Measurements from ENCODE around the gene HOXD12. TPM values are rescaled to one million over a fixed set of nuclear protein-coding genes. Genes with fewer than 3 reads are reported as not detected.

Gene HOXD12
- total RNA-seq, 1 donor from 2014 or later: 0.27 TPM

DNA sequence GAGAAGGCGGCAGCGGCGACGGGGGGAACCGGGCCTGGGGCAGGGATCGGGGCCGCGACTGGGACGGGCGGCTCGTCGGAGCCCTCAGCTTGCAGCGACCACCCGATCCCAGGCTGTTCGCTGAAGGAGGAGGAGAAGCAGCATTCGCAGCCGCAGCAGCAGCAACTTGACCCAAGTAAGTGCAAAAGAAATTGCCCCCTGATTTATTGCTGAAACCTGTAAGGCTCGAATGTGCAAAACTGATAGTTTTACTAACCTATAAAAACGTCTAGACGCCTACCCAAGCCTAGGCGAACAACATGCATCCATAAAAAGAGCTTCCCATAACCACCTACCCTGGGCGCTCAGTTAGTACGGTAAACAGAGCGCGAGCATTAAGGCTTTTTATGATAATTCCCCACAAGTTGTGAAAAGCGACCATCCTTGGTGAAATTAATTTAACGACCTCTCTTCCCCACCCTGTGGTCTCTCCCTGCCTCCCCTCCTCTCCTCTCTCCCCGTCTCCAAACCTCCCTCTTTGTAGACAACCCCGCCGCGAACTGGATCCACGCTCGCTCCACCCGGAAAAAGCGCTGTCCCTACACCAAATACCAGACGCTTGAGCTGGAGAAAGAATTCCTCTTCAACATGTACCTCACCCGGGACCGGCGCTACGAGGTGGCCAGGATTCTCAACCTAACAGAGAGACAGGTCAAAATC is 24.0 kb downstream of the HOXD12 start:
- H3K4me1 Mint-ChIP-seq: peaks cover 13% of the 10 kb centered on the region
- no peaks in the 10 kb centered on the region for H3K36me3 Mint-ChIP-seq
- no peak for DNase-seq (ENCODE audit: low spot score in 2 of 2, unreplicated experiment in 2 of 2)
- no peaks in the 10 kb centered on the region for H3K9me3 Mint-ChIP-seq
- peak overlapping the region; percentile 58 for H3K4me3 Mint-ChIP-seq
- H3K27ac Mint-ChIP-seq: no peak overlapping the region
- peaks cover 98% of the 10 kb centered on the region for H3K27me3 Mint-ChIP-seq (ENCODE audit: low read depth)
- TF ChIP-seq, protein P1, sequence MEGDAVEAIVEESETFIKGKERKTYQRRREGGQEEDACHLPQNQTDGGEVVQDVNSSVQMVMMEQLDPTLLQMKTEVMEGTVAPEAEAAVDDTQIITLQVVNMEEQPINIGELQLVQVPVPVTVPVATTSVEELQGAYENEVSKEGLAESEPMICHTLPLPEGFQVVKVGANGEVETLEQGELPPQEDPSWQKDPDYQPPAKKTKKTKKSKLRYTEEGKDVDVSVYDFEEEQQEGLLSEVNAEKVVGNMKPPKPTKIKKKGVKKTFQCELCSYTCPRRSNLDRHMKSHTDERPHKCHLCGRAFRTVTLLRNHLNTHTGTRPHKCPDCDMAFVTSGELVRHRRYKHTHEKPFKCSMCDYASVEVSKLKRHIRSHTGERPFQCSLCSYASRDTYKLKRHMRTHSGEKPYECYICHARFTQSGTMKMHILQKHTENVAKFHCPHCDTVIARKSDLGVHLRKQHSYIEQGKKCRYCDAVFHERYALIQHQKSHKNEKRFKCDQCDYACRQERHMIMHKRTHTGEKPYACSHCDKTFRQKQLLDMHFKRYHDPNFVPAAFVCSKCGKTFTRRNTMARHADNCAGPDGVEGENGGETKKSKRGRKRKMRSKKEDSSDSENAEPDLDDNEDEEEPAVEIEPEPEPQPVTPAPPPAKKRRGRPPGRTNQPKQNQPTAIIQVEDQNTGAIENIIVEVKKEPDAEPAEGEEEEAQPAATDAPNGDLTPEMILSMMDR (IDR thresholded peaks at IDR 0.05; ENCODE audit: unreplicated experiment): no peak

DNA sequence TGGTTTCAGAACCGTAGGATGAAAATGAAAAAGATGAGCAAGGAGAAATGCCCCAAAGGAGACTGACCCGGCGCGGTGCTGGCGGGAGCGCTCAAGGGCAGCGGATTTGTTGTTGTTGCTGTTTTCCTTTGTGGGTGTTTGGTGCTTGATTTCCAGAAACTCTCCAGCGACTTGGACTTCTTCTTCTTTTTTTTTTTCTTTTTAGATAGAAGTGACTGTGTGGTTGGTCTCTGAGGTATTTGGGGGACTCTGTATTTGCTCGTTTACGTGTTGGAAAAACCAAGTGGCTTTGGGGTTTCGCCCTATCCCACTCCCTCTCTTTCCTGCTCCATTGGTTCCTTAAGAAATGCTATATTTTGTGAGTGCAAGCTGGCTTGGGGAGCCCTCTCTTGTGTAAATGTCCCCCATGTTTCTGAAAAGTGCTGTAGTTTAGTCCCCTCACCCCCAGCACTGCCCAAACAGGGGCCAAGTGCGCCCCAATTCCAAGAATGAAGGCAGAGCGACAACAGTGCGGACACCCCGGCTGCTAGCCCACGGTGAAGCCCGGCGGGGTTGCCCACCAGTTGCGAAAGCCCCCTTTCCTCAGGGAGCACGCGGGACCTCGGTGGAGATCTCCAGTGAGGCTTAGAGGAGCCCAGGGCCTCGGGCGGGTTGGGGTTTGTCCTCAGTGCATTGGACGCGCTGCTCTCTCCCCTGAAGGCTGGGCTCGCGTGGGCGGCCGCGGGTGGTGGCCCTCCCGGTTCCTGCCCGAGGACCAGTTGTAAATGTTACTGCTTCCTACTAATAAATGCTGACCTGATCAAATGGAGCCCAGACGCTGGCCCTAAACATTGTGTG is 24.7 kb downstream of the HOXD12 start:
- no peaks in the 10 kb centered on the region for H3K36me3 Mint-ChIP-seq
- H3K4me3 Mint-ChIP-seq: peak overlapping the region; percentile 58
- H3K27ac Mint-ChIP-seq: no peak overlapping the region
- H3K9me3 Mint-ChIP-seq: no peaks in the 10 kb centered on the region
- TF ChIP-seq, protein P1 (IDR thresholded peaks at IDR 0.05; ENCODE audit: unreplicated experiment): no peak
- peaks cover 19% of the 10 kb centered on the region for H3K4me1 Mint-ChIP-seq
- peaks cover 98% of the 10 kb centered on the region for H3K27me3 Mint-ChIP-seq (ENCODE audit: low read depth)
- DNase-seq (ENCODE audit: low spot score in 2 of 2, unreplicated experiment in 2 of 2): no peak

GRCh38 chr2:176124947-176125771 is 25.6 kb downstream of the HOXD12 start:
- no peaks in the 10 kb centered on the region for H3K36me3 Mint-ChIP-seq
- TF ChIP-seq, protein P1 (IDR thresholded peaks at IDR 0.05; ENCODE audit: unreplicated experiment): no peak
- no peaks in the 10 kb centered on the region for H3K9me3 Mint-ChIP-seq
- H3K27me3 Mint-ChIP-seq (ENCODE audit: low read depth): peaks cover 95% of the 10 kb centered on the region
- H3K4me1 Mint-ChIP-seq: peaks cover 19% of the 10 kb centered on the region
- H3K4me3 Mint-ChIP-seq: no peak overlapping the region
- DNase-seq (ENCODE audit: low spot score in 2 of 2, unreplicated experiment in 2 of 2): no peak
- H3K27ac Mint-ChIP-seq: no peak overlapping the region

DNA sequence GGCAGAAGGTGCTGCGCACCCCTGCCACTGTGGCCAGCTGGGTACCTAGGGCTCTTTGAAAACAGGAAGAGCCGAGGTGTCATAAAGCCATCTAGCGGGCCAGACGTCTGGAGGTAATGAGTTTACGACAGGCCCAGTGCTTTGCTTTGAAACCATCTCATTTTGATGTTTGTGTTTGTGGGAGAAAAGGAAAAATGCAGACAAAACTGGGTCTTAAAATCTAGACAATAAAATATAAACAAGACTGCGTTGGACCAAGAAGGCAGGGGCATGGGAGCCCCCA is 26.1 kb downstream of the HOXD12 start:
- peaks cover 91% of the 10 kb centered on the region for H3K27me3 Mint-ChIP-seq (ENCODE audit: low read depth)
- H3K4me1 Mint-ChIP-seq: peaks cover 21% of the 10 kb centered on the region
- TF ChIP-seq, protein P1 (IDR thresholded peaks at IDR 0.05; ENCODE audit: unreplicated experiment): no peak
- H3K27ac Mint-ChIP-seq: no peak overlapping the region
- H3K4me3 Mint-ChIP-seq: no peak overlapping the region
- H3K36me3 Mint-ChIP-seq: no peaks in the 10 kb centered on the region
- DNase-seq (ENCODE audit: low spot score in 2 of 2, unreplicated experiment in 2 of 2): no peak
- no peaks in the 10 kb centered on the region for H3K9me3 Mint-ChIP-seq

DNA sequence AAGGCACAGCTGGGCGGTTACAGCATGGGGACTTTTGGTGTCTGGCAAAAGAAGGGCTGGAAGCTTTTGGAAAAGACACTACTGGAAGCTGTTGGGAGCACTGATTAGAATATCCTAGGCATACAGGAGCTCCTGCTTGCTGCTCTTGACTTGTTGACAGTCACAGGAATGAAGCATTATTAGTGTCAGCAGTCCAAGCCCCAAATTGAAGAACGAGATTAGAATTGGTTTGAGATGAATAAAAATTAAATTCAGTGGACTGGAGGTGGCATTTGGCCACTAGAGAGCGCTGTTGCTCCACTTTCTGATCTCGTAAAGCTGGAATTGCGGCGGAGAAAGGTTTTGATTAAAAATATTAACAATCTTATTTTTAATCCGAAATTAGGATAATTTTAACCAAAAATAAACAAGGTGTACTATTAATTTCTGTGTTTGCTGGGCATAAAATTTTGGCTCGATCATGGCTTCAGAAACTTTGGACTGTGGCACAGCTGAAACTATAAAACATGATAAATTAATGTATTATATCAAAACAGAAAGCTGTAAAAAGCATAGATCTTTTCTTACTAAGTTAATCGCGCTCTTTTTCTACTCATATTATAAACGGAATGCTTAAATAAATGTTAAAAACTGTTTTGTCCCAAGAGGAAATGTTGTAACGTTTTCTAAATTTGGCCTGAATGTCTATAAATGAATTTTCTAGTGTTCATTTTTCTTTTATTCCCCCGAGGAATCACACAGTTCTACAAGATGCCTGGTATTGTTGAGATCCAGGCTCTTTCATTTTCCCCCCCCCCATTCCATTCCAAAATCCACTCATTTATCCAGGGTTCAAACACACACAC is 27.6 kb downstream of the HOXD12 start:
- Mint-ChIP-seq H3K27me3 (ENCODE audit: low read depth) (peaks cover 91% of the 10 kb centered on the region), H3K4me1 (peaks cover 23% of the 10 kb centered on the region), H3K27ac (no peak overlapping the region), H3K36me3 (no peaks in the 10 kb centered on the region), H3K9me3 (no peaks in the 10 kb centered on the region), H3K4me3 (no peak overlapping the region)
- TF ChIP-seq, protein P1 (IDR thresholded peaks at IDR 0.05; ENCODE audit: unreplicated experiment): peak; percentile 92
- DNase-seq (ENCODE audit: low spot score in 2 of 2, unreplicated experiment in 2 of 2): peak in 1 of 2 experiments; percentile 84
